SK-N-SH treated with all-trans-retinoic acid at 6 μM for 48 hours (cell line): ENCODE measurements around the gene RFX4.

Experiments
- ARNTL ChIP-seq: fragments of 450-650 bp; formaldehyde crosslinking; IDR thresholded peaks from 2 replicates; pipeline ENCODE4 v1.5.0; 2020; ENCODE audit warnings: low read depth, mild to moderate bottlenecking, moderate library complexity, borderline replicate concordance
- CSDC2 ChIP-seq: fragments of 250-450 bp; sonication (Bioruptor Pico); IDR thresholded peaks from 2 replicates; pipeline ENCODE4 v1.5.0; 2020; ENCODE audit warnings: mild to moderate bottlenecking, moderate library complexity
- ESRRG ChIP-seq: fragments of 250-450 bp; sonication (Bioruptor Pico); IDR thresholded peaks from 2 replicates; pipeline ENCODE4 v1.6.1; 2021; ENCODE audit warnings: mild to moderate bottlenecking
- RARB ChIP-seq: fragments of 250-450 bp; sonication (Bioruptor Pico); IDR thresholded peaks from 2 replicates; pipeline ENCODE4 v1.8.0; 2021; ENCODE audit warnings: mild to moderate bottlenecking, moderate library complexity
- TCF4 ChIP-seq: fragments of 250-450 bp; sonication (Bioruptor Pico); IDR thresholded peaks from 2 replicates; pipeline ENCODE4 v1.8.0; 2021; ENCODE audit warnings: mild to moderate bottlenecking, moderate library complexity, borderline replicate concordance
- ZC3H10 ChIP-seq: fragments of 250-450 bp; sonication (Bioruptor Pico); IDR thresholded peaks from 2 replicates; pipeline ENCODE4 v1.5.1; 2021; ENCODE audit warnings: mild to moderate bottlenecking, moderate library complexity
- ZFP3 ChIP-seq: fragments of 250-450 bp; sonication (Bioruptor Pico); IDR thresholded peaks from 2 replicates; pipeline ENCODE4 v1.5.0; 2020; ENCODE audit warnings: mild to moderate bottlenecking, moderate library complexity
- ZNF70 ChIP-seq: fragments of 450-650 bp; formaldehyde crosslinking; IDR thresholded peaks from 2 replicates; pipeline ENCODE4 v1.5.0; 2020; ENCODE audit warnings: mild to moderate bottlenecking, moderate library complexity
- TF ChIP-seq, protein P1 (sequence below): fragments of 250-450 bp; sonication (Bioruptor Pico); IDR thresholded peaks from 2 replicates; pipeline ENCODE4 v1.8.0; 2020; ENCODE audit warnings: mild to moderate bottlenecking, moderate library complexity, borderline replicate concordance
- TF ChIP-seq, protein P2 (sequence below): fragments of 250-450 bp; sonication (Bioruptor Pico); IDR thresholded peaks from 2 replicates; pipeline ENCODE4 v1.5.1; 2020; ENCODE audit warnings: low read depth, mild to moderate bottlenecking, moderate library complexity
- TF ChIP-seq, protein P3 (sequence below): fragments of 250-450 bp; sonication (Bioruptor Pico); IDR thresholded peaks from 2 replicates; pipeline ENCODE4 v1.5.0; 2020; ENCODE audit warnings: mild to moderate bottlenecking, moderate library complexity

DNA sequence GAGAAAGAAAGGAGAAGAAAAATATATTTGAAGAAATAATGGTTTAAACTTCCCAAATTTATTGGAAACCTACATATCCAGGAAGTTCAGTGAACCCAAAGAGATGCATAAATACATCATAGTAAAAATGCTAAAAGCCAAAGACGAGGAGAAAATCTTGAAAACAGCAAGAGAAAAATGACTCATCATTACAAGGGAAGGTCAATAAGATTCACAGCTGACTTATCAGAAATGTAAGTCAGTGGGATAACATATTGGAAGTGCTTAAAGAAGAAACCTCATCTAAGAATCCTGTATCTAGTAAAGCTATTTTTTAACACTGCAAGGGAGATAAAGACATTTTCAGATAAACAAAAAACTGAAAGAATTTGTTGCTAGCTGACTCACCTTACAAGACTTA is 211.6 kb downstream of the RFX4 start:
- TF ChIP-seq ESRRG (CRISPR knock-in tag) (no peak), ZC3H10 (CRISPR knock-in tag) (no peak), ZFP3 (no peak), TCF4 (CRISPR knock-in tag) (no peak), ARNTL (CRISPR knock-in tag) (no peak), CSDC2 (no peak), RARB (CRISPR knock-in tag) (no peak), ZNF70 (CRISPR knock-in tag) (no peak)
- TF ChIP-seq, protein P1, sequence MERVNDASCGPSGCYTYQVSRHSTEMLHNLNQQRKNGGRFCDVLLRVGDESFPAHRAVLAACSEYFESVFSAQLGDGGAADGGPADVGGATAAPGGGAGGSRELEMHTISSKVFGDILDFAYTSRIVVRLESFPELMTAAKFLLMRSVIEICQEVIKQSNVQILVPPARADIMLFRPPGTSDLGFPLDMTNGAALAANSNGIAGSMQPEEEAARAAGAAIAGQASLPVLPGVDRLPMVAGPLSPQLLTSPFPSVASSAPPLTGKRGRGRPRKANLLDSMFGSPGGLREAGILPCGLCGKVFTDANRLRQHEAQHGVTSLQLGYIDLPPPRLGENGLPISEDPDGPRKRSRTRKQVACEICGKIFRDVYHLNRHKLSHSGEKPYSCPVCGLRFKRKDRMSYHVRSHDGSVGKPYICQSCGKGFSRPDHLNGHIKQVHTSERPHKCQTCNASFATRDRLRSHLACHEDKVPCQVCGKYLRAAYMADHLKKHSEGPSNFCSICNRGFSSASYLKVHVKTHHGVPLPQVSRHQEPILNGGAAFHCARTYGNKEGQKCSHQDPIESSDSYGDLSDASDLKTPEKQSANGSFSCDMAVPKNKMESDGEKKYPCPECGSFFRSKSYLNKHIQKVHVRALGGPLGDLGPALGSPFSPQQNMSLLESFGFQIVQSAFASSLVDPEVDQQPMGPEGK (CRISPR knock-in tag): no peak
- TF ChIP-seq, protein P2, sequence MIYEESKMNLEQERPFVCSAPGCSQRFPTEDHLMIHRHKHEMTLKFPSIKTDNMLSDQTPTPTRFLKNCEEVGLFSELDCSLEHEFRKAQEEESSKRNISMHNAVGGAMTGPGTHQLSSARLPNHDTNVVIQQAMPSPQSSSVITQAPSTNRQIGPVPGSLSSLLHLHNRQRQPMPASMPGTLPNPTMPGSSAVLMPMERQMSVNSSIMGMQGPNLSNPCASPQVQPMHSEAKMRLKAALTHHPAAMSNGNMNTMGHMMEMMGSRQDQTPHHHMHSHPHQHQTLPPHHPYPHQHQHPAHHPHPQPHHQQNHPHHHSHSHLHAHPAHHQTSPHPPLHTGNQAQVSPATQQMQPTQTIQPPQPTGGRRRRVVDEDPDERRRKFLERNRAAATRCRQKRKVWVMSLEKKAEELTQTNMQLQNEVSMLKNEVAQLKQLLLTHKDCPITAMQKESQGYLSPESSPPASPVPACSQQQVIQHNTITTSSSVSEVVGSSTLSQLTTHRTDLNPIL (CRISPR knock-in tag): no peak
- TF ChIP-seq, protein P3, sequence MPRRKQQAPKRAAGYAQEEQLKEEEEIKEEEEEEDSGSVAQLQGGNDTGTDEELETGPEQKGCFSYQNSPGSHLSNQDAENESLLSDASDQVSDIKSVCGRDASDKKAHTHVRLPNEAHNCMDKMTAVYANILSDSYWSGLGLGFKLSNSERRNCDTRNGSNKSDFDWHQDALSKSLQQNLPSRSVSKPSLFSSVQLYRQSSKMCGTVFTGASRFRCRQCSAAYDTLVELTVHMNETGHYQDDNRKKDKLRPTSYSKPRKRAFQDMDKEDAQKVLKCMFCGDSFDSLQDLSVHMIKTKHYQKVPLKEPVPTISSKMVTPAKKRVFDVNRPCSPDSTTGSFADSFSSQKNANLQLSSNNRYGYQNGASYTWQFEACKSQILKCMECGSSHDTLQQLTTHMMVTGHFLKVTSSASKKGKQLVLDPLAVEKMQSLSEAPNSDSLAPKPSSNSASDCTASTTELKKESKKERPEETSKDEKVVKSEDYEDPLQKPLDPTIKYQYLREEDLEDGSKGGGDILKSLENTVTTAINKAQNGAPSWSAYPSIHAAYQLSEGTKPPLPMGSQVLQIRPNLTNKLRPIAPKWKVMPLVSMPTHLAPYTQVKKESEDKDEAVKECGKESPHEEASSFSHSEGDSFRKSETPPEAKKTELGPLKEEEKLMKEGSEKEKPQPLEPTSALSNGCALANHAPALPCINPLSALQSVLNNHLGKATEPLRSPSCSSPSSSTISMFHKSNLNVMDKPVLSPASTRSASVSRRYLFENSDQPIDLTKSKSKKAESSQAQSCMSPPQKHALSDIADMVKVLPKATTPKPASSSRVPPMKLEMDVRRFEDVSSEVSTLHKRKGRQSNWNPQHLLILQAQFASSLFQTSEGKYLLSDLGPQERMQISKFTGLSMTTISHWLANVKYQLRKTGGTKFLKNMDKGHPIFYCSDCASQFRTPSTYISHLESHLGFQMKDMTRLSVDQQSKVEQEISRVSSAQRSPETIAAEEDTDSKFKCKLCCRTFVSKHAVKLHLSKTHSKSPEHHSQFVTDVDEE (CRISPR knock-in tag): no peak
